Astrocyte (in vitro differentiated cells and primary cell): ENCODE measurements around the gene PDSS2. TPM values are rescaled to one million over a fixed set of nuclear protein-coding genes. Genes with fewer than 3 reads are reported as not detected.

Experiments used
- DNase-seq: peaks from one replicate; pipeline ENCODE4 v3.0.0-alpha.2; 2010; ENCODE audit warnings: low read depth
- FAIRE-seq: peaks from 2 replicates; lab custom pipeline; 2011; peaks lifted over from hg19 to GRCh38; lab: Jason Lieb, UNC
- H2AFZ ChIP-seq: 2 replicates; pipeline ENCODE4 v1.6.0; 2012; ENCODE audit warnings: low read depth, low read length, inconsistent platforms
- H3K27ac ChIP-seq: 2 replicates; pipeline ENCODE4 v1.5.1; 2011; ENCODE audit warnings: low read depth, low read length, inconsistent platforms
- H3K27me3 ChIP-seq: 2 replicates; pipeline ENCODE4 v1.6.0; 2011; ENCODE audit warnings: low read length, inconsistent platforms; ENCODE audit not compliant: insufficient read depth
- H3K36me3 ChIP-seq: 2 replicates; pipeline ENCODE4 v1.5.1; 2011; ENCODE audit warnings: low read length, inconsistent platforms; ENCODE audit not compliant: insufficient read depth
- H3K4me1 ChIP-seq: 2 replicates; pipeline ENCODE4 v1.5.1; 2011; ENCODE audit warnings: low read length, inconsistent platforms; ENCODE audit not compliant: insufficient read depth
- H3K4me2 ChIP-seq: 2 replicates; pipeline ENCODE4 v1.6.0; 2012; ENCODE audit warnings: low read length, inconsistent platforms
- H3K4me3 ChIP-seq: 2 replicates; pipeline ENCODE4 v1.5.1; 2011; ENCODE audit warnings: low read depth, mild to moderate bottlenecking, low read length, inconsistent platforms; ENCODE audit not compliant: insufficient read depth
- H3K79me2 ChIP-seq: 2 replicates; pipeline ENCODE4 v1.6.0; 2012; ENCODE audit warnings: mild to moderate bottlenecking, low read length, inconsistent platforms; ENCODE audit not compliant: insufficient read depth
- H3K9ac ChIP-seq: 2 replicates; pipeline ENCODE4 v1.6.0; 2012; ENCODE audit warnings: mild to moderate bottlenecking, low read length, inconsistent platforms
- H3K9me3 ChIP-seq: 2 replicates; pipeline ENCODE4 v1.5.1; 2012; ENCODE audit warnings: low read depth, mild to moderate bottlenecking, low read length, inconsistent platforms; ENCODE audit not compliant: insufficient read depth
- H4K20me1 ChIP-seq: 2 replicates; pipeline ENCODE4 v1.6.0; 2012; ENCODE audit warnings: low read length, inconsistent platforms; ENCODE audit not compliant: insufficient read depth
- H3K27ac Mint-ChIP-seq: one replicate; pipeline ENCODE4 v1.8.0; 2021; ENCODE audit warnings: mild to moderate bottlenecking, mixed read lengths; ENCODE audit not compliant: unreplicated experiment
- H3K27me3 Mint-ChIP-seq: one replicate; pipeline ENCODE4 v1.8.0; 2021; ENCODE audit warnings: low read depth, mixed read lengths; ENCODE audit not compliant: unreplicated experiment
- H3K36me3 Mint-ChIP-seq: one replicate; pipeline ENCODE4 v1.8.0; 2021; ENCODE audit warnings: low read depth, mixed read lengths; ENCODE audit not compliant: unreplicated experiment
- H3K4me1 Mint-ChIP-seq: one replicate; pipeline ENCODE4 v1.8.0; 2021; ENCODE audit warnings: low read depth, mixed read lengths; ENCODE audit not compliant: unreplicated experiment
- H3K4me3 Mint-ChIP-seq: one replicate; pipeline ENCODE4 v1.8.0; 2021; ENCODE audit warnings: mild to moderate bottlenecking, moderate library complexity, mixed read lengths; ENCODE audit not compliant: unreplicated experiment
- H3K9me3 Mint-ChIP-seq: one replicate; pipeline ENCODE4 v1.8.0; 2021; ENCODE audit warnings: mild to moderate bottlenecking, mixed read lengths; ENCODE audit not compliant: unreplicated experiment
- EZH2 ChIP-seq: IDR thresholded peaks from 2 replicates; pipeline ENCODE4 v1.6.1; 2012; ENCODE audit warnings: mild to moderate bottlenecking, low read length, inconsistent platforms; ENCODE audit not compliant: insufficient read depth
- total RNA-seq: library from RNA; stranded (reverse); gene quantifications from 2 replicates; pipeline ENCODE4 v1.2.1, GENCODE V29; 2021
- TF ChIP-seq, protein P1 (sequence below): IDR thresholded peaks from 2 replicates; pipeline ENCODE4 v1.5.1; 2011; ENCODE audit warnings: low read depth, mild to moderate bottlenecking, inconsistent platforms, low read length, moderate library complexity; ENCODE audit not compliant: insufficient read depth

PDSS2 gene
- total RNA-seq, 1 donor from 2014 or later = 7.7 TPM

DNA sequence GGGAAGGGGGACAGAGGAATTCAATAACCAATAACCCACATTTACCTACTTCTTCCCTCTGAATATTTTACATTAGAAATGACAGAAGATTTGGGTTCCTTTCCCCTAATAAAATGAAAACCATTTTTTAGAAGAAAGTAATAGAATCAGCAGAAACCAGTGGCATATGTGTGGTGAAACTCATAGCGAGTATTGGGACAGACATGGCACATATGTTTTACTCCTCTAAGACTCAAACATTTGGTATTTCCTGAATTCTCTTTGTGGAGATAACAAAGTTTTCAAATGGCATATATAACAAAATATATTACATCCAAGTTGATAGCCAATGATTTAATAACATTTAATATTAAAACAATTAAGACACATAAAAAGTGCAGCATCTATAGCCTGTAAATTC is 331.2 kb downstream of the PDSS2 start:
- FAIRE-seq = no peak

DNA sequence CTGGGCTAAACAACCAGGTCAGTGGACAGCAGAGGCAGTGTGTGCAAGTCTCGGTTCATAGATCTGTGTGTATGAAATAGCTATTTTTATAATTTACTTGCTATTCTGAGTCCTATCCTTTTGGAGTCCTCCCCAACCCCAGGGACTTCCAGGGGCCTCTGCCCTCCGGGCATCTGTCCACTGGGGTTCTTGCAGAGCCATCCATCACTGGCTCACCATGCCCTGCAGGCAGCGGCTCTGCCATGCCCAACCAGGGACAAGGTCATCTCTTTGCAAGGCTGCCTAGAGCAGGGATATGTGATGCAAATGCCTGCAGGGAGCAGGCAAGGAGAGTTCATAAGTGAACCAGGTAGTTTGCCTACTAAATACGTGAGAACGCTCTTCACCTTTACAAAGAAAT is 333.6 kb downstream of the PDSS2 start:
- H3K27ac Mint-ChIP-seq = no peak overlapping the region
- Histone ChIP-seq H3K9me3 (no peaks in the 10 kb centered on the region), H3K27ac (no peak overlapping the region), H2AFZ (no peak overlapping the region), H3K27me3 (no peaks in the 10 kb centered on the region), H3K9ac (no peak overlapping the region), H3K79me2 (no peaks in the 10 kb centered on the region), H3K4me2 (no peak overlapping the region), H3K4me1 (no peaks in the 10 kb centered on the region), H3K4me3 (no peak overlapping the region), H4K20me1 (no peaks in the 10 kb centered on the region), H3K36me3 (no peaks in the 10 kb centered on the region)
- peaks cover 3% of the 10 kb centered on the region for H3K4me1 Mint-ChIP-seq
- DNase-seq (no peak), FAIRE-seq (no peak)
- no peak overlapping the region for H3K4me3 Mint-ChIP-seq
- no peaks in the 10 kb centered on the region for H3K36me3 Mint-ChIP-seq
- no peaks in the 10 kb centered on the region for H3K9me3 Mint-ChIP-seq
- H3K27me3 Mint-ChIP-seq = no peaks in the 10 kb centered on the region
- no peak for TF ChIP-seq EZH2
- TF ChIP-seq, protein P1, sequence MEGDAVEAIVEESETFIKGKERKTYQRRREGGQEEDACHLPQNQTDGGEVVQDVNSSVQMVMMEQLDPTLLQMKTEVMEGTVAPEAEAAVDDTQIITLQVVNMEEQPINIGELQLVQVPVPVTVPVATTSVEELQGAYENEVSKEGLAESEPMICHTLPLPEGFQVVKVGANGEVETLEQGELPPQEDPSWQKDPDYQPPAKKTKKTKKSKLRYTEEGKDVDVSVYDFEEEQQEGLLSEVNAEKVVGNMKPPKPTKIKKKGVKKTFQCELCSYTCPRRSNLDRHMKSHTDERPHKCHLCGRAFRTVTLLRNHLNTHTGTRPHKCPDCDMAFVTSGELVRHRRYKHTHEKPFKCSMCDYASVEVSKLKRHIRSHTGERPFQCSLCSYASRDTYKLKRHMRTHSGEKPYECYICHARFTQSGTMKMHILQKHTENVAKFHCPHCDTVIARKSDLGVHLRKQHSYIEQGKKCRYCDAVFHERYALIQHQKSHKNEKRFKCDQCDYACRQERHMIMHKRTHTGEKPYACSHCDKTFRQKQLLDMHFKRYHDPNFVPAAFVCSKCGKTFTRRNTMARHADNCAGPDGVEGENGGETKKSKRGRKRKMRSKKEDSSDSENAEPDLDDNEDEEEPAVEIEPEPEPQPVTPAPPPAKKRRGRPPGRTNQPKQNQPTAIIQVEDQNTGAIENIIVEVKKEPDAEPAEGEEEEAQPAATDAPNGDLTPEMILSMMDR = no peak

More for the DNA sequence above, 331.2 kb downstream of the PDSS2 start:
- no peaks in the 10 kb centered on the region for H3K79me2 ChIP-seq
- Mint-ChIP-seq H3K27ac (no peak overlapping the region), H3K9me3 (no peaks in the 10 kb centered on the region), H3K36me3 (no peaks in the 10 kb centered on the region), H3K27me3 (no peaks in the 10 kb centered on the region), H3K4me3 (no peak overlapping the region), H3K4me1 (peaks cover 3% of the 10 kb centered on the region)
- no peak overlapping the region for H3K4me2 ChIP-seq
- DNase-seq = no peak
- TF ChIP-seq, protein P1 = no peak
- no peak for TF ChIP-seq EZH2
- no peaks in the 10 kb centered on the region for H3K9me3 ChIP-seq
- H3K27me3 ChIP-seq = no peaks in the 10 kb centered on the region
- H3K4me3 ChIP-seq = no peak overlapping the region
- no peaks in the 10 kb centered on the region for H4K20me1 ChIP-seq
- no peak overlapping the region for H3K9ac ChIP-seq
- no peak overlapping the region for H3K27ac ChIP-seq
- no peaks in the 10 kb centered on the region for H3K4me1 ChIP-seq
- no peak overlapping the region for H2AFZ ChIP-seq
- no peaks in the 10 kb centered on the region for H3K36me3 ChIP-seq

DNA sequence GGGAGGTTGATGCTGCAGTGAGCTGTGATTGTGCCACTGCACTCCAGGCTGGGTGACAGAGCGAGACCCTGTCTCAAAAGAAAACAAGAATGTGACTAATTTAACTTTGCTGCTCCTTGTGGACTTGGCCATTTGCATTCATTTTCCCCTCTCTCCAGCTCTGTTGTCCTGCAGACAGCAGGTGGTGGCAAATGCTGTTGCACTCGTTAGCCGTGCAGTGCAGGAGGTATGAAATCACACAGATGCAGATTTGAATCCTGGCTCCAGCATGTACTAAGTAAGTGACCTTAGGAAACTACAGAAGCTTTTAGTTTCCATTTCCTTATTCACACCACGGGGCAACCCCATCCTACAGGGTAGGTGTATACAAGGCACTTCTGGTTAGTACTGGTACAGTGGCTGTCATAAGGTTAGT is 334.4 kb downstream of the PDSS2 start:
- TF ChIP-seq, protein P1 = no peak
- no peak for TF ChIP-seq EZH2
- Mint-ChIP-seq H3K9me3 (no peaks in the 10 kb centered on the region), H3K27me3 (no peaks in the 10 kb centered on the region), H3K36me3 (no peaks in the 10 kb centered on the region), H3K27ac (no peak overlapping the region), H3K4me1 (peaks cover 3% of the 10 kb centered on the region), H3K4me3 (no peak overlapping the region)
- DNase-seq (no peak), FAIRE-seq (no peak)
- Histone ChIP-seq H2AFZ (no peak overlapping the region), H4K20me1 (no peaks in the 10 kb centered on the region), H3K4me2 (no peak overlapping the region), H3K4me1 (no peaks in the 10 kb centered on the region), H3K4me3 (no peak overlapping the region), H3K9me3 (no peaks in the 10 kb centered on the region), H3K79me2 (no peaks in the 10 kb centered on the region), H3K27me3 (no peaks in the 10 kb centered on the region), H3K27ac (no peak overlapping the region), H3K36me3 (no peaks in the 10 kb centered on the region), H3K9ac (no peak overlapping the region)
